HK-2 (cell line): ENCODE measurements around the gene PIP5K1A.

Experiments
- DNase-seq: peaks from one replicate; pipeline ENCODE4 v3.0.0-alpha.2; 2018; ENCODE audit not compliant: unreplicated experiment

The PIP5K1A gene

GRCh38 chr1:151289080-151289935, 91.0 kb downstream of the PIP5K1A start:
- no peak for DNase-seq

DNA sequence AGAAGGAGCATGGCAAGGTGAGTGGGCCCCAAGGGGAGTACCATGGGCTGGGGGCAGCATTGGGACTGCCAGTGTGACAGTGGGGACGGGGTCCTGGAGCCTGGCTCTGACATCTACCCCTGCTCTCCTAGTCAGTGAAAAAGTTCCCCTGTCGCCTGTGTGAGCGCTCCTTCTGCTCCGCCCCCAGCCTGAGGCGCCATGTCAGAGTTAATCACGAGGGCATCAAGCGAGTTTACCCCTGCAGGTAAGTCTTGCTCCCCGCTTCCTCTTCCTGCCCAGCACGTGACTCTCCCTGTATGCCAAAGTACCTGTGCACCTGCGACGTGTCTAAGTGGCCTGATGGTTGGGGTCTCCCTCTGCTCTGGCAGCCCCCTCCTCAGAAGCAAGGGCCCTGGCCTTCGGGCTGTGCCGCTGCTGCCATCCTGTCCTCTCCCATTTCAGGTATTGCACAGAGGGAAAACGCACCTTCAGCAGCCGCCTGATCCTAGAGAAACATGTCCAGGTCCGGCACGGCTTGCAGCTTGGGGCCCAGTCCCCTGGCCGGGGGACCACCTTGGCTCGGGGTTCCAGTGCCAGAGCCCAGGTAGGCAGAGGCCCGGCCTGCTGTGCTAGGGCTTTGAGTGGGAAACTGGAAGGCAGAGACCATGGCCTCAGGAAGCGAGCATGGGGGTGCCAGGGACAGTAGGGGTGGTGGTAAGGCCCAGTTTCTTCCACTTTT, 91.8 kb downstream of the PIP5K1A start:
- no peak for DNase-seq

GRCh38 chr1:151290709-151291303, 92.5 kb downstream of the PIP5K1A start:
- no peak for DNase-seq

DNA sequence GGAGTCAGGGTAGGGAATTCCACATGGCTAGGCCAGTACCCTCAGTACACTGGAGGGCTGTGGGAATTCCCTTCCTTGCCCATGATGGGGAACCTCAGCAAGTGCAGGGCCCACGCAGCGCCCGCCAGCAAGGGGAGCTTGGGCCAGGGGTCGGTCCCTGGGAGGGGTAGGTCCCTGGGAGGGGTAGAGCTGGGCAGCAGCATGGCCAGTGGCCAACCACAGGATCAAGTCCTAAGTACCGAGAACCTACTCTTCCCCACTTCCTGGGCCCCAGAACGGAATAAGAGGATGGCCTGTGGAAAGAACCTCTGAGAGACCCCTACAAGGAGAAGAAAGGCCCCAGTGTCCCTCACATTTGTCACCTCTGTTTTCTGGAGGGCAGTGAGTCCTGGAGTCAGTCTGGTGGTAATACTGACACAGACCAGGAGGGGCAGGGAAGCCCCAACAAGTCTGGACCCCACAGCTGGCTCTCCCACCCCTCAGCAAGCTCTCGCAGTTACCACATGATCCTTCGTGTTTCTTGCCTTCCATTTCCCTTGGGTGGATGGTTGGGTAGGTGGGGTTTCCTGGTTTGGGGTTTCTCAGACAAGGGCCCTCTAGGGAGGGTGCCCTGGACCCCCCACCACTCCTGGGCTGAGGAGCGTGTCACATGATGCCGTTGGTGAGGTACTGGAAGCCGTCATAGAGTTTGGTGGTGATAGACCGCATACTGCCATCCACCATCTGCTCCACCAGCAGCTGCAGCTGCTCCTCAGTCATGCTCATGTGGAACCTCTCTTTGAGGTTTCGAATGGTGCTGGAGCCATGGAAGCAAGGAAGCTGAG, 94.1 kb downstream of the PIP5K1A start:
- DNase-seq, result no peak

DNA sequence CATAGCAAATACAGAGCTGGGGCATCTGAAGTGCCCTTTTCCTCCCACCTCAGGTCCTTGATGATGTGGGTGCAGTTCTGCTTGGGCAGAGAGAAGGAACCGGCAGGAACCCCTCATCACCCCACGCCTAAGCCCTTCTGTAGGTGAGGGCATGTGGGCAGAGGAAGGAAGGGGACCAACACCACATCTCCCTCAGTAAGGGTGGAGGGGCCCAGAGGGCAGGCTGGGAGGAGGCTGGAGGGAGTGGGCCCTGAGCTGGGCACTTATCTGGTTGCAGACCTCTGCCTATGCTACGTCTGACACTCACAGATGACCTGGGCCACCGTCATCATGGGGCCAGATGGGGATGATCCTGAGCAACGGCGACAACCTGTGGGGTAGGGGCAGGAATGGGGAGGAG, 94.7 kb downstream of the PIP5K1A start:
- no peak for DNase-seq

GRCh38 chr1:151294742-151295462, 96.5 kb downstream of the PIP5K1A start:
- DNase-seq, result no peak
